IPS-18a (cell line): Measurements from ENCODE around the gene CYB5R4.

Source experiments
- H3K27ac ChIP-seq: one replicate; pipeline ENCODE4 v1.5.1; 2013; ENCODE audit warnings: low read length
- H3K27me3 ChIP-seq: one replicate; pipeline ENCODE4 v1.6.1; 2013; ENCODE audit warnings: mild to moderate bottlenecking, low read length; ENCODE audit not compliant: control insufficient read depth, insufficient read depth
- H3K36me3 ChIP-seq: one replicate; pipeline ENCODE4 v1.6.1; 2013; ENCODE audit warnings: low read depth, low read length; ENCODE audit not compliant: control insufficient read depth
- H3K4me1 ChIP-seq: one replicate; pipeline ENCODE4 v1.6.1; 2013; ENCODE audit warnings: low read depth, low read length; ENCODE audit not compliant: control insufficient read depth
- H3K4me3 ChIP-seq: one replicate; pipeline ENCODE4 v1.5.1; 2013; ENCODE audit warnings: low read length
- H3K9ac ChIP-seq: one replicate; pipeline ENCODE4 v1.6.1; 2013; ENCODE audit warnings: mild to moderate bottlenecking, low read length, moderate library complexity
- H3K9me3 ChIP-seq: one replicate; pipeline ENCODE4 v1.6.1; 2013; ENCODE audit warnings: low read depth, low read length; ENCODE audit not compliant: control insufficient read depth

CYB5R4 gene

DNA sequence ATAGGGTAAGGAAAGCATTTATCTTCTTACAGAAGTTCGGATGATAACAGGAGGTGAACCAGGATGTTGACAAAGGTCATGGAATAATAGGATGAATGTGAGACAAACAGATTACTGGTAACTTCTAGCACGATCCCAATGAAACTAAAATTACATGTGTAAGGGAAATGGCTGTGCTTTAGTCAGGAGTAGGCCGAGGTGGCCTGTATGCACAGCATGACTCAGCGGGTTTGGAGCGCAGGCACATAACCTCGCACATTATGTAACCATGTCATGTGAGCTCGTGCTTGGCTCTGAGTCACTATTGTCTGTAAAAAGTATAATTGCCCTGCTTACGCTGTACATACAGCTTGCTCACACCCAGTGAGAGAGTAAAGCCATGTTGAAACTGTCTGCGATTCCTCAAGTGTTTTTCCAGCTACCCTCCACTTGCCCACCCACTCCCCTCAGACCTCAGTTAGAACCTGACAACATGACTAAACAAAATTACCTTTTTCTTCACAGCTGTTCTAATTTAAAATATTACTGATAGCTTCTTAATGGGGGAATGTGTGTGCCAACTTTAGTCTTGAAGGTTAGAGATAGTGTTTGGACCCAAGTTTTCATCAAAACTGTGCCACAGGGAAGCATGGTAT is 8.2 kb downstream of the CYB5R4 start:
- H3K9ac ChIP-seq: no peak overlapping the region
- H3K36me3 ChIP-seq: peaks cover 7% of the 10 kb centered on the region

DNA sequence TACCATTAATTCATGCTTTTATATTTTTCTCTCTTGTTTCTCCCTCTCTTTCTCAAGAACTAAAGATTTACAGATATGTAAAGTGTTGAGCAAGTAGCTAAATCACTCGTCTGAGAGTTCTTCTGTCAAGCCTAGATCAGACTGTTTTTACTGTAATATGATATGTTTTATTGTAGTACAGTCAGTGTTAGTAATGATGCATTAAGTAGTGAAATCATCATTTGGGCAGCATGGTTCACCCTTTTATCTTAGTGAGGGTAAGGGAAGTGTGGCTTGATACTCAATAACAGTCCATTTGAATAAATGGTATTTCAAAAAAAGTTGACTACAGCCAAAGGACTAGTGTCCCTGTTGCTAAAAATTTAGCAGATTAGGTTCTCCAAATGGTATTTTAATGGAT is 9.2 kb downstream of the CYB5R4 start:
- Histone ChIP-seq H3K4me3 (no peak overlapping the region), H3K27me3 (no peaks in the 10 kb centered on the region), H3K36me3 (peaks cover 7% of the 10 kb centered on the region), H3K4me1 (no peaks in the 10 kb centered on the region), H3K27ac (no peak overlapping the region), H3K9ac (no peak overlapping the region), H3K9me3 (peaks cover 13% of the 10 kb centered on the region)

More for the DNA sequence above, 8.2 kb downstream of the CYB5R4 start:
- Histone ChIP-seq H3K9me3 (peaks cover 13% of the 10 kb centered on the region), H3K4me1 (no peaks in the 10 kb centered on the region), H3K27me3 (no peaks in the 10 kb centered on the region), H3K27ac (no peak overlapping the region), H3K4me3 (no peak overlapping the region)

DNA sequence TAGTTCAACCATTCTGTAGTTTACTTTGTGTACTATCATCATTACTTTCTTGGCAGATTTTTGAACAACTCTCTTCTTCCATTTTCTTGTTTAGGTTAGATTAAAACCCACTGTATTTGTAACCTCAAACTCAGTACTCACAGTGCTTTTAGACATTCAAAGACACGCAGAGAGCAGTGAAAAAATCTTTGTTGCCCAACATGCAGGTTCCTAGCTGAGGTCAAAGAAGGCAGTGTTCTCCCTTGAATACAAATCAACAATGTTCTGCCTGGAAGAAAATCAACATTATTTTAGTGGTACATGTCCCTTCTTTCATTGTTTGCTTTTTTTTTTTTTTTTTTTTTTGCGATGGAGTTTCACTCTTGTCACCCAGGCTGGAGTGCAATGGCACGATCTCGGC is 11.2 kb downstream of the CYB5R4 start:
- Histone ChIP-seq H3K4me1 (no peaks in the 10 kb centered on the region), H3K9ac (no peak overlapping the region), H3K9me3 (peaks cover 13% of the 10 kb centered on the region), H3K27me3 (no peaks in the 10 kb centered on the region), H3K36me3 (no peaks in the 10 kb centered on the region), H3K27ac (no peak overlapping the region), H3K4me3 (no peak overlapping the region)

- H3K4me1 ChIP-seq: peaks cover 5% of the 10 kb centered on the region
- no peaks in the 10 kb centered on the region for H3K36me3 ChIP-seq
- H3K9me3 ChIP-seq: peaks cover 10% of the 10 kb centered on the region
- no peaks in the 10 kb centered on the region for H3K27me3 ChIP-seq
- H3K27ac ChIP-seq: no peak overlapping the region
- H3K4me3 ChIP-seq: no peak overlapping the region
- no peak overlapping the region for H3K9ac ChIP-seq
Measured at GRCh38 chr6:83872386-83873118, 13.1 kb downstream of the CYB5R4 start.

GRCh38 chr6:83873869-83874268 is 14.4 kb downstream of the CYB5R4 start:
- Histone ChIP-seq H3K4me3 (no peak overlapping the region), H3K36me3 (no peaks in the 10 kb centered on the region), H3K9ac (no peak overlapping the region), H3K27ac (no peak overlapping the region), H3K27me3 (no peaks in the 10 kb centered on the region), H3K4me1 (peaks cover 8% of the 10 kb centered on the region), H3K9me3 (no peaks in the 10 kb centered on the region)

DNA sequence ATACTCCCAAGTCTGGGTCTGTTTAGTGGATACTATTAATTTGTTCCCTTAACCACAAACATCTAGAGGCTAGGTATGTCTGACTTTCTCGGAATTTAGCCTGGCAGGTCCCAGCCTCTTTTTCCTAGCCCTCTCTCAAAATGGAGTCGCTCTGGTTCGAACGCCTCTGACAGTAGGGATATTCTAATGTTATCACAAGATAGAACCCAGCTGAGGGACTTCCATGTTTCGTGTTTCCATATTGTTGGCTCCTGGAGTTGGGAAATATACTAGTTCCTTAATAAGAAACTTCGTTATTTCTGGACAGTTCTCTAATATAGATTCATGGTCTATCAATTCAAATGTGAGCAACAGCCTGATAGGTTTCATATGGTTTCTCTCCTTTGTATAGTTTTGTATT is 16.4 kb downstream of the CYB5R4 start:
- Histone ChIP-seq H3K36me3 (no peaks in the 10 kb centered on the region), H3K4me1 (peaks cover 8% of the 10 kb centered on the region), H3K9ac (no peak overlapping the region), H3K27me3 (no peaks in the 10 kb centered on the region), H3K4me3 (no peak overlapping the region), H3K9me3 (no peaks in the 10 kb centered on the region), H3K27ac (no peak overlapping the region)

- H3K9me3 ChIP-seq: no peaks in the 10 kb centered on the region
- H3K27me3 ChIP-seq: no peaks in the 10 kb centered on the region
- H3K27ac ChIP-seq: no peak overlapping the region
- H3K9ac ChIP-seq: no peak overlapping the region
- no peaks in the 10 kb centered on the region for H3K36me3 ChIP-seq
- no peak overlapping the region for H3K4me3 ChIP-seq
- H3K4me1 ChIP-seq: peaks cover 8% of the 10 kb centered on the region
Measured at GRCh38 chr6:83878902-83879644, 19.6 kb downstream of the CYB5R4 start.

DNA sequence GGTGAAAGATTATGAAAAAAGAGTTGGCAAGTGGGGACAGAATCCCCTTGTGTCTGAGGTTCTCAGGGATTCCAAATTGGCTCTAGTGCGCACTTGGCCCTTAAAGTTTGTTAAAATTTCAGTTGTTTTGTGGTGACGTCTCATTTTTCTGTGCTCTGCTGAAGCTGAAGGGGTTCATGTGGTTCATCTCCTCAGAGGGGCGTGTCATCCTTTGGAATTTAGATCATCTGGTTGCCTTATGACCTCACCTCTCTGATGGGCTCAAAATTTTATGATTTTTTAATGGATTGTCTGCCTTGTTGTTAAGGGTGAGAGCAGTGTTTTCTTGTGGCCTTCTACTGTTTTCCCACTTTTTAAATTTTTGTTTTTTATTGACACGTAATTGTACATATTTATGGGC is 20.3 kb downstream of the CYB5R4 start:
- no peak overlapping the region for H3K27ac ChIP-seq
- H3K36me3 ChIP-seq: no peaks in the 10 kb centered on the region
- no peaks in the 10 kb centered on the region for H3K27me3 ChIP-seq
- peaks cover 8% of the 10 kb centered on the region for H3K4me1 ChIP-seq
- no peak overlapping the region for H3K4me3 ChIP-seq
- H3K9ac ChIP-seq: no peak overlapping the region
- no peaks in the 10 kb centered on the region for H3K9me3 ChIP-seq

DNA sequence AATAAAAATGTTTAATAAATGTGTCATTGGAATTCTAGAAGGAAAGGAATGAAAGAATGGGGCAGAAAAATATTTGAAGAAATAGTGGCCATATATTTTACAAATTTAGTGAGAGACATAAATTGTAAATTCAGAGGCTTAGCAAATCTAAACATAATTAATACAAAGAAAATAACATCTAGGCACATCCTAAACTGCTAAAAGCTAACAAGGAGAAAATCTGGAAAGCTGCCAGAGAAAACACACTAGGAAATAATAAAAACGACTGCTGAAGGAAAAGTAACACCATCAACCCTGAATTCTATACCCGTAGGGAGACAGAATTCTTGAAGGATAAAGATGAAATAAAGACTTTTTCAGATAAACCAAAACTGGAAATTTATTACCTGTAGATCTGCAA is 23.8 kb downstream of the CYB5R4 start:
- H3K9ac ChIP-seq: no peak overlapping the region
- no peak overlapping the region for H3K4me3 ChIP-seq
- H3K36me3 ChIP-seq: no peaks in the 10 kb centered on the region
- H3K27ac ChIP-seq: no peak overlapping the region
- H3K9me3 ChIP-seq: no peaks in the 10 kb centered on the region
- no peaks in the 10 kb centered on the region for H3K4me1 ChIP-seq
- H3K27me3 ChIP-seq: no peaks in the 10 kb centered on the region

DNA sequence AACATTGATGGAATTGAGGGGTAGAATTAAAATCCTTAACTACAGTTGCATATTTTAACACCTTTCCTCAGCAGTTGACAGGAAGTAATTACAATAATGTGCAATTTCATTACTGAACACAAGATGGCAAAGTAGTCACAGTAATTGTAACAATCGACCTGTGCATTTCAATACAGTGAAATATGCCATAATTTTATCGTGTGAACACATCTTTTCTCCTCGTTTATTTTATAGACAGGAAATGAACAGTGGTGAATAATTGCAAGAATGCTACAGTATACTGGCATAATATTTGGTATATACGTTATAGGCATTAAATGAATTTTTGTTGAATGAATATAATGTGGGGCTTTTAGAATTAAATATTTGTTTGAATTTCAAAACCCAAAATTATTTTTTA is 25.0 kb downstream of the CYB5R4 start:
- Histone ChIP-seq H3K36me3 (no peaks in the 10 kb centered on the region), H3K4me3 (no peak overlapping the region), H3K9me3 (no peaks in the 10 kb centered on the region), H3K27me3 (no peaks in the 10 kb centered on the region), H3K9ac (no peak overlapping the region), H3K27ac (no peak overlapping the region), H3K4me1 (no peaks in the 10 kb centered on the region)

DNA sequence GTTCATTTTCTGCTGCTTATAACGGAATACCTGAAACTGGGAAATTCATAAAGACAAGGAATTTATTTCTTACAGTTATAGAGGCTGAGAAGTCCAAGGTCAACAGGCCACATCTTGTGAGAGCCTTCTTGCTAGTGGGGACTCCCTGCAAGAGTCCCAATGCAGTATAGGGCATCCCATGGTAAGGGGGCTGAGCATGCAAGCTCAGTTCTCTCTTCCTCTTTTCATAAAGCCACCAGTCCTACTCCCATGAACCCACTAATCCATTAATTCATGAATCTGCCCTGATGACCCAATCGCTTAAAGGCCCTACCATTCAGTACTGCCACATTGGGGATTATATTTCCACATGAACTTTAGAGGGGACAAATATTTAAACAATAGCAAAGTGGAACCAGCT is 26.5 kb downstream of the CYB5R4 start:
- Histone ChIP-seq H3K9ac (no peak overlapping the region), H3K27me3 (no peaks in the 10 kb centered on the region), H3K4me1 (no peaks in the 10 kb centered on the region), H3K36me3 (no peaks in the 10 kb centered on the region), H3K27ac (no peak overlapping the region), H3K9me3 (no peaks in the 10 kb centered on the region), H3K4me3 (no peak overlapping the region)
